Measurements from ENCODE around the gene GPR32. TPM values are rescaled to one million over a fixed set of nuclear protein-coding genes. Genes with fewer than 3 reads are reported as not detected.

The GPR32 gene
- total and polyA plus RNA-seq, 10 of the 15 experiments (the other 5 are each of a cell fraction or from before 2014, with no cell fraction given): not detected

Small RNA genes lying within 50 kb of the gene (small RNA-seq; reads per million reads assigned to genes)
- gene SNORD88A (1,363 reads per million, percentile 100 among the genes with 10 or more reads in this experiment), gene SNORD88B (not detected), gene SNORD88C (not detected)

Other genes with a start within 250 kb of the GPR32 start
Only the 7 nearest of the 16 such genes appear.
- gene SHANK1, start 50.7 kb upstream of the GPR32 start, total RNA-seq (2014; rRNA removed): not detected in 2 replicates
- not detected in 2 replicates for gene SHANK1, start 50.7 kb upstream of the GPR32 start, total RNA-seq (2014; rRNA removed; fragmentation: Illumina TruSeq; extraction: Trizol)
- not detected in 2 replicates for gene SHANK1, start 50.7 kb upstream of the GPR32 start, total RNA-seq (2021)
- gene SHANK1, start 50.7 kb upstream of the GPR32 start, polyA plus RNA-seq (2011; rRNA removed): not detected in 2 replicates
- gene SHANK1, start 50.7 kb upstream of the GPR32 start, polyA plus RNA-seq (2014; fragmentation: Illumina TruSeq; extraction: Trizol): not detected in 2 replicates
- not detected for gene SHANK1, start 50.7 kb upstream of the GPR32 start, polyA plus RNA-seq (2014; fragmentation: Nextera tagmentation; extraction: Ambion mirVana)
- not detected in 2 replicates for gene SHANK1, start 50.7 kb upstream of the GPR32 start, polyA plus RNA-seq (2014; rRNA removed)
- not detected for gene SHANK1, start 50.7 kb upstream of the GPR32 start, polyA plus RNA-seq (2016; fragmentation: Nextera tagmentation; extraction: Ambion mirVana)
- not detected in 2 replicates for gene CLEC11A, start 47.1 kb upstream of the GPR32 start, total RNA-seq (2014; rRNA removed)
- gene CLEC11A, start 47.1 kb upstream of the GPR32 start, total RNA-seq (2014; rRNA removed; fragmentation: Illumina TruSeq; extraction: Trizol): not detected in 2 replicates
- gene CLEC11A, start 47.1 kb upstream of the GPR32 start, total RNA-seq (2021): not detected in 2 replicates
- gene CLEC11A, start 47.1 kb upstream of the GPR32 start, polyA plus RNA-seq (2011; rRNA removed): not detected in 2 replicates
- gene CLEC11A, start 47.1 kb upstream of the GPR32 start, polyA plus RNA-seq (2014; fragmentation: Illumina TruSeq; extraction: Trizol): not detected in 2 replicates
- gene CLEC11A, start 47.1 kb upstream of the GPR32 start, polyA plus RNA-seq (2014; fragmentation: Nextera tagmentation; extraction: Ambion mirVana): not detected
- gene CLEC11A, start 47.1 kb upstream of the GPR32 start, polyA plus RNA-seq (2014; rRNA removed): 0.09 TPM in 1 of 2 replicates, not detected in the other
- gene CLEC11A, start 47.1 kb upstream of the GPR32 start, polyA plus RNA-seq (2016; fragmentation: Nextera tagmentation; extraction: Ambion mirVana): not detected
- gene ACP4, start 20.0 kb downstream of the GPR32 start, total RNA-seq (2014; rRNA removed): not detected in 2 replicates
- gene ACP4, start 20.0 kb downstream of the GPR32 start, total RNA-seq (2014; rRNA removed; fragmentation: Illumina TruSeq; extraction: Trizol): not detected in 2 replicates
- not detected in 2 replicates for gene ACP4, start 20.0 kb downstream of the GPR32 start, total RNA-seq (2021)
- not detected in 2 replicates for gene ACP4, start 20.0 kb downstream of the GPR32 start, polyA plus RNA-seq (2011; rRNA removed)
- gene ACP4, start 20.0 kb downstream of the GPR32 start, polyA plus RNA-seq (2014; fragmentation: Illumina TruSeq; extraction: Trizol): not detected in 2 replicates
- not detected for gene ACP4, start 20.0 kb downstream of the GPR32 start, polyA plus RNA-seq (2014; fragmentation: Nextera tagmentation; extraction: Ambion mirVana)
- not detected in 2 replicates for gene ACP4, start 20.0 kb downstream of the GPR32 start, polyA plus RNA-seq (2014; rRNA removed)
- not detected for gene ACP4, start 20.0 kb downstream of the GPR32 start, polyA plus RNA-seq (2016; fragmentation: Nextera tagmentation; extraction: Ambion mirVana)
- gene KLK1, start 53.3 kb downstream of the GPR32 start, total RNA-seq (2014; rRNA removed): 3.3 and 3.4 TPM in 2 replicates
- gene KLK1, start 53.3 kb downstream of the GPR32 start, total RNA-seq (2014; rRNA removed; fragmentation: Illumina TruSeq; extraction: Trizol): 3.4 and 3.5 TPM in 2 replicates
- gene KLK1, start 53.3 kb downstream of the GPR32 start, total RNA-seq (2021): 24.8 and 27.5 TPM in 2 replicates
- gene KLK1, start 53.3 kb downstream of the GPR32 start, polyA plus RNA-seq (2011; rRNA removed): 21.1 and 24.8 TPM in 2 replicates
- 27.1 and 34.6 TPM in 2 replicates for gene KLK1, start 53.3 kb downstream of the GPR32 start, polyA plus RNA-seq (2014; fragmentation: Illumina TruSeq; extraction: Trizol)
- 10 to 100 TPM; 20.7 to 22.0 TPM for gene KLK1, start 53.3 kb downstream of the GPR32 start, polyA plus RNA-seq (2014; fragmentation: Nextera tagmentation; extraction: Ambion mirVana)
- 19.6 and 22.8 TPM in 2 replicates for gene KLK1, start 53.3 kb downstream of the GPR32 start, polyA plus RNA-seq (2014; rRNA removed)
- 10 to 100 TPM; 13.9 to 14.4 TPM for gene KLK1, start 53.3 kb downstream of the GPR32 start, polyA plus RNA-seq (2016; fragmentation: Nextera tagmentation; extraction: Ambion mirVana)
- gene KLK15, start 63.1 kb downstream of the GPR32 start, total RNA-seq (2014; rRNA removed): not detected in 2 replicates
- not detected in 2 replicates for gene KLK15, start 63.1 kb downstream of the GPR32 start, total RNA-seq (2014; rRNA removed; fragmentation: Illumina TruSeq; extraction: Trizol)
- gene KLK15, start 63.1 kb downstream of the GPR32 start, total RNA-seq (2021): not detected in 2 replicates
- gene KLK15, start 63.1 kb downstream of the GPR32 start, polyA plus RNA-seq (2011; rRNA removed): not detected in 2 replicates
- 0.04 TPM in 1 of 2 replicates, not detected in the other for gene KLK15, start 63.1 kb downstream of the GPR32 start, polyA plus RNA-seq (2014; fragmentation: Illumina TruSeq; extraction: Trizol)
- not detected for gene KLK15, start 63.1 kb downstream of the GPR32 start, polyA plus RNA-seq (2014; fragmentation: Nextera tagmentation; extraction: Ambion mirVana)
- 0.05 and 0.08 TPM in 2 replicates for gene KLK15, start 63.1 kb downstream of the GPR32 start, polyA plus RNA-seq (2014; rRNA removed)
- not detected for gene KLK15, start 63.1 kb downstream of the GPR32 start, polyA plus RNA-seq (2016; fragmentation: Nextera tagmentation; extraction: Ambion mirVana)
- not detected in 2 replicates for gene KLK3, start 84.5 kb downstream of the GPR32 start, total RNA-seq (2014; rRNA removed)
- not detected in 2 replicates for gene KLK3, start 84.5 kb downstream of the GPR32 start, total RNA-seq (2014; rRNA removed; fragmentation: Illumina TruSeq; extraction: Trizol)
- gene KLK3, start 84.5 kb downstream of the GPR32 start, total RNA-seq (2021): not detected in 2 replicates
- gene KLK3, start 84.5 kb downstream of the GPR32 start, polyA plus RNA-seq (2011; rRNA removed): 0.09 and 0.31 TPM in 2 replicates
- gene KLK3, start 84.5 kb downstream of the GPR32 start, polyA plus RNA-seq (2014; fragmentation: Illumina TruSeq; extraction: Trizol): not detected in 2 replicates
- gene KLK3, start 84.5 kb downstream of the GPR32 start, polyA plus RNA-seq (2014; fragmentation: Nextera tagmentation; extraction: Ambion mirVana): not detected
- gene KLK3, start 84.5 kb downstream of the GPR32 start, polyA plus RNA-seq (2014; rRNA removed): not detected in 2 replicates
- gene KLK3, start 84.5 kb downstream of the GPR32 start, polyA plus RNA-seq (2016; fragmentation: Nextera tagmentation; extraction: Ambion mirVana): not detected
- gene KLK2, start 103.0 kb downstream of the GPR32 start, total RNA-seq (2014; rRNA removed): 0.96 and 2.4 TPM in 2 replicates
- gene KLK2, start 103.0 kb downstream of the GPR32 start, total RNA-seq (2014; rRNA removed; fragmentation: Illumina TruSeq; extraction: Trizol): 0.83 and 1.3 TPM in 2 replicates
- gene KLK2, start 103.0 kb downstream of the GPR32 start, total RNA-seq (2021): 1.6 and 1.8 TPM in 2 replicates
- 0.37 and 0.79 TPM in 2 replicates for gene KLK2, start 103.0 kb downstream of the GPR32 start, polyA plus RNA-seq (2011; rRNA removed)
- 2.4 and 3.1 TPM in 2 replicates for gene KLK2, start 103.0 kb downstream of the GPR32 start, polyA plus RNA-seq (2014; fragmentation: Illumina TruSeq; extraction: Trizol)
- under 1 TPM; 0.19 to 0.55 TPM for gene KLK2, start 103.0 kb downstream of the GPR32 start, polyA plus RNA-seq (2014; fragmentation: Nextera tagmentation; extraction: Ambion mirVana)
- 3.1 and 4.0 TPM in 2 replicates for gene KLK2, start 103.0 kb downstream of the GPR32 start, polyA plus RNA-seq (2014; rRNA removed)
- 1 to 10 TPM; 1.1 to 3.0 TPM for gene KLK2, start 103.0 kb downstream of the GPR32 start, polyA plus RNA-seq (2016; fragmentation: Nextera tagmentation; extraction: Ambion mirVana)

All from GM12878 (cell line).